Panc1 (cell line): ENCODE results near the gene SGO2.

ENCODE experiments used
- TF ChIP-seq, protein P1 (sequence below): fragments of 450-650 bp; IDR thresholded peaks from 2 replicates; pipeline ENCODE4 v1.5.1; 2017; ENCODE audit warnings: mild to moderate bottlenecking
- TF ChIP-seq, protein P2 (sequence below), 2 experiments: IDR thresholded peaks; 2 replicates each; pipeline ENCODE4 v1.6.1; 2011 to 2012; ENCODE audit warnings: low read depth in 2 of 2, control low read depth in 1 of 2, low read length in 1 of 2, mild to moderate bottlenecking in 1 of 2, moderate library complexity in 1 of 2; ENCODE audit not compliant: insufficient read depth in 1 of 2

DNA sequence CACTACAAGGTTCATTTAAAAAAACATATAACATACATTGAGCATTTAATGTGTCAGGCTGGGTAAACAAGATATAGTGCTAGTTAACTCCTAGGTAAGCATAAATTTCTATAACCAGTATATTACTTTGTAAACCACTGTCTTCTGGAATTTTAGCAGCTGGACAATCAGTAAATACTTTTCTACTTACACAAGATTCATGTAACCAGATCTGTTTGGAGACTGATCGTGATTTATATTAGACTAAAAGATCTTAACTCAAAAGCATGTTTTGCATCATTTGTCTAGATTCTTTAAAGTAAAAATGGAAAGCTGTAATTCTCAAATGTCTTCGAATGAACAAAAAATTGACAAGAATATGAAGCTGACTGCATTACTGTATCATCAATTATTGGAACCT is 941 bp upstream of the SGO2 start:
- TF ChIP-seq, protein P1, sequence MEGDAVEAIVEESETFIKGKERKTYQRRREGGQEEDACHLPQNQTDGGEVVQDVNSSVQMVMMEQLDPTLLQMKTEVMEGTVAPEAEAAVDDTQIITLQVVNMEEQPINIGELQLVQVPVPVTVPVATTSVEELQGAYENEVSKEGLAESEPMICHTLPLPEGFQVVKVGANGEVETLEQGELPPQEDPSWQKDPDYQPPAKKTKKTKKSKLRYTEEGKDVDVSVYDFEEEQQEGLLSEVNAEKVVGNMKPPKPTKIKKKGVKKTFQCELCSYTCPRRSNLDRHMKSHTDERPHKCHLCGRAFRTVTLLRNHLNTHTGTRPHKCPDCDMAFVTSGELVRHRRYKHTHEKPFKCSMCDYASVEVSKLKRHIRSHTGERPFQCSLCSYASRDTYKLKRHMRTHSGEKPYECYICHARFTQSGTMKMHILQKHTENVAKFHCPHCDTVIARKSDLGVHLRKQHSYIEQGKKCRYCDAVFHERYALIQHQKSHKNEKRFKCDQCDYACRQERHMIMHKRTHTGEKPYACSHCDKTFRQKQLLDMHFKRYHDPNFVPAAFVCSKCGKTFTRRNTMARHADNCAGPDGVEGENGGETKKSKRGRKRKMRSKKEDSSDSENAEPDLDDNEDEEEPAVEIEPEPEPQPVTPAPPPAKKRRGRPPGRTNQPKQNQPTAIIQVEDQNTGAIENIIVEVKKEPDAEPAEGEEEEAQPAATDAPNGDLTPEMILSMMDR = no peak
- TF ChIP-seq, protein P2, sequence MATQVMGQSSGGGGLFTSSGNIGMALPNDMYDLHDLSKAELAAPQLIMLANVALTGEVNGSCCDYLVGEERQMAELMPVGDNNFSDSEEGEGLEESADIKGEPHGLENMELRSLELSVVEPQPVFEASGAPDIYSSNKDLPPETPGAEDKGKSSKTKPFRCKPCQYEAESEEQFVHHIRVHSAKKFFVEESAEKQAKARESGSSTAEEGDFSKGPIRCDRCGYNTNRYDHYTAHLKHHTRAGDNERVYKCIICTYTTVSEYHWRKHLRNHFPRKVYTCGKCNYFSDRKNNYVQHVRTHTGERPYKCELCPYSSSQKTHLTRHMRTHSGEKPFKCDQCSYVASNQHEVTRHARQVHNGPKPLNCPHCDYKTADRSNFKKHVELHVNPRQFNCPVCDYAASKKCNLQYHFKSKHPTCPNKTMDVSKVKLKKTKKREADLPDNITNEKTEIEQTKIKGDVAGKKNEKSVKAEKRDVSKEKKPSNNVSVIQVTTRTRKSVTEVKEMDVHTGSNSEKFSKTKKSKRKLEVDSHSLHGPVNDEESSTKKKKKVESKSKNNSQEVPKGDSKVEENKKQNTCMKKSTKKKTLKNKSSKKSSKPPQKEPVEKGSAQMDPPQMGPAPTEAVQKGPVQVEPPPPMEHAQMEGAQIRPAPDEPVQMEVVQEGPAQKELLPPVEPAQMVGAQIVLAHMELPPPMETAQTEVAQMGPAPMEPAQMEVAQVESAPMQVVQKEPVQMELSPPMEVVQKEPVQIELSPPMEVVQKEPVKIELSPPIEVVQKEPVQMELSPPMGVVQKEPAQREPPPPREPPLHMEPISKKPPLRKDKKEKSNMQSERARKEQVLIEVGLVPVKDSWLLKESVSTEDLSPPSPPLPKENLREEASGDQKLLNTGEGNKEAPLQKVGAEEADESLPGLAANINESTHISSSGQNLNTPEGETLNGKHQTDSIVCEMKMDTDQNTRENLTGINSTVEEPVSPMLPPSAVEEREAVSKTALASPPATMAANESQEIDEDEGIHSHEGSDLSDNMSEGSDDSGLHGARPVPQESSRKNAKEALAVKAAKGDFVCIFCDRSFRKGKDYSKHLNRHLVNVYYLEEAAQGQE (IDR thresholded peaks at IDR 0.05; ENCODE audit: insufficient read depth in 1 of 2, low read depth in 2 of 2, low read length in 1 of 2) = no peak
